ENCODE data around the gene PAK4.

- no peak for TF ChIP-seq CTCF (IDR thresholded peaks at IDR 0.05)
- TF ChIP-seq POLR2A (IDR thresholded peaks at IDR 0.05), result no peak
- TF ChIP-seq POLR2AphosphoS5 (IDR thresholded peaks at IDR 0.05), result no peak
Observed at GRCh38 chr19:39128516-39129079, 3.0 kb downstream of the PAK4 start.
